GM23248 (cell line): ENCODE measurements around the gene RAB38. TPM values are rescaled to one million over a fixed set of nuclear protein-coding genes. Genes with fewer than 3 reads are reported as not detected.

Experiments used
- DNase-seq: peaks from one replicate; pipeline ENCODE4 v3.0.0-alpha.2; 2015
- H2AFZ ChIP-seq: fragments of 200-600 bp; sonication (generic); 2 replicates; pipeline ENCODE4 v1.6.1; 2016; ENCODE audit warnings: antibody characterized with exemption
- H3F3A ChIP-seq: fragments of 200-600 bp; sonication (generic); 2 replicates; pipeline ENCODE4 v1.6.1; 2016; ENCODE audit warnings: mild to moderate bottlenecking, antibody characterized with exemption, mixed run types; ENCODE audit not compliant: insufficient read depth
- H3K27ac ChIP-seq: fragments of 200-600 bp; sonication (generic); 2 replicates; pipeline ENCODE4 v1.5.1; 2016; ENCODE audit warnings: mild to moderate bottlenecking
- H3K27me3 ChIP-seq: fragments of 200-600 bp; sonication (generic); replicated peaks from 2 replicates; pipeline ENCODE4 v1.6.1; 2016; ENCODE audit warnings: mild to moderate bottlenecking; ENCODE audit not compliant: insufficient read depth
- H3K36me3 ChIP-seq: fragments of 200-600 bp; sonication (generic); 2 replicates; pipeline ENCODE4 v1.6.1; 2016; ENCODE audit warnings: low read depth, mild to moderate bottlenecking
- H3K4me1 ChIP-seq: fragments of 200-600 bp; sonication (generic); 2 replicates; pipeline ENCODE4 v1.6.1; 2016; ENCODE audit warnings: mild to moderate bottlenecking; ENCODE audit not compliant: insufficient read depth
- H3K4me2 ChIP-seq: fragments of 200-600 bp; sonication (generic); one replicate; pipeline ENCODE4 v1.6.1; 2016; ENCODE audit warnings: mild to moderate bottlenecking; ENCODE audit not compliant: unreplicated experiment
- H3K4me3 ChIP-seq: fragments of 200-600 bp; sonication (generic); 2 replicates; pipeline ENCODE4 v1.5.1; 2016; ENCODE audit warnings: mild to moderate bottlenecking
- H3K79me2 ChIP-seq: fragments of 200-600 bp; sonication (generic); 2 replicates; pipeline ENCODE4 v1.6.1; 2016; ENCODE audit warnings: mild to moderate bottlenecking; ENCODE audit not compliant: insufficient read depth
- H3K9ac ChIP-seq: fragments of 200-600 bp; sonication (generic); 2 replicates; pipeline ENCODE4 v1.6.1; 2016; ENCODE audit warnings: mild to moderate bottlenecking
- H3K9me2 ChIP-seq: fragments of 200-600 bp; sonication (generic); 2 replicates; pipeline ENCODE4 v1.6.1; 2016; ENCODE audit warnings: mixed run types, mild to moderate bottlenecking, moderate library complexity; ENCODE audit not compliant: insufficient read depth
- H3K9me3 ChIP-seq: fragments of 200-600 bp; sonication (generic); one replicate; pipeline ENCODE4 v1.6.1; 2017; ENCODE audit warnings: low read depth
- H4K20me1 ChIP-seq: fragments of 200-600 bp; sonication (generic); 2 replicates; pipeline ENCODE4 v1.6.0; 2016; ENCODE audit not compliant: insufficient read depth
- EZH2 ChIP-seq: fragments of 200-600 bp; sonication (generic); IDR thresholded peaks from 2 replicates; pipeline ENCODE4 v1.6.1; 2018; ENCODE audit warnings: antibody characterized with exemption, mild to moderate bottlenecking; ENCODE audit not compliant: insufficient read depth, poor library complexity, severe bottlenecking
- EZH2phosphoT487 ChIP-seq: fragments of 200-600 bp; sonication (generic); IDR thresholded peaks from 2 replicates; pipeline ENCODE4 v1.6.1; 2018; ENCODE audit warnings: antibody characterized with exemption, moderate library complexity, mild to moderate bottlenecking, low read depth; ENCODE audit not compliant: insufficient read depth
- WGBS, 2 experiments: methylation state at CpG; one replicate each; pipeline ENCODE4 v1.1.6; 2015 to 2017; ENCODE audit warnings: low lambda C conversion rate in 2 of 2, low coverage in 1 of 2; ENCODE audit errors: missing lambda C conversion rate in 2 of 2; 5-methylcytosine and 5-hydroxymethylcytosine counted together
- in situ Hi-C: fragments of 300-500 bp; cut with MboI; formaldehyde crosslinking; loops from 2 replicates; pipeline ENCODE4 v1.15.0; 2020
- polyA plus RNA-seq: library from polyadenylated mRNA; unstranded; fragments of >200 nt; fragmentation: Nextera tagmentation; extraction: Ambion mirVana; gene quantifications from 2 replicates; pipeline ENCODE4 v1.2.1, GENCODE V29; 2016
- total RNA-seq: library from RNA; depleted of rRNA; stranded (reverse); fragments of >200 nt; shearing (Covaris generic); gene quantifications from 2 replicates; pipeline ENCODE4 v1.2.3, GENCODE V29; 2014

The RAB38 gene
- total and polyA plus RNA-seq, 2 experiments from 2014 or later, result 0.43 to 1.5 TPM

- TF ChIP-seq EZH2, result no peak
- no peak for TF ChIP-seq EZH2phosphoT487
- Histone ChIP-seq H3K27ac (peak overlapping the region; percentile 3; the same call in 1 of the 2 replicates), H3K9me3 (no peaks in the 10 kb centered on the region), H3F3A (no peaks in the 10 kb centered on the region; the same call in 1 of the 2 replicates), H3K4me2 (peak overlapping the region; percentile 24), H3K4me1 (0 out of 2 replicates have a peak, but pooled peaks cover 8% of the 10 kb centered on the region), H3K27me3 (no peaks in the 10 kb centered on the region), H3K9ac (no peak overlapping the region), H3K79me2 (no peaks in the 10 kb centered on the region), H3K4me3 (peak overlapping the region; percentile 25; the same call in 1 of the 2 replicates), H2AFZ (no peak overlapping the region), H3K36me3 (no peaks in the 10 kb centered on the region), H4K20me1 (no peaks in the 10 kb centered on the region), H3K9me2 (no peaks in the 10 kb centered on the region)
- 49 to 52% methylated on average over 3 of the region's 3 CpGs for WGBS, 2 experiments
- no peak for DNase-seq
- in situ Hi-C loops, result no loop called here
These were observed 73.2 kb downstream of the RAB38 start for GRCh38 chr11:88101881-88102597.

GRCh38 chr11:88100151-88100550 is 75.1 kb downstream of the RAB38 start:
- Histone ChIP-seq H3K4me1 (0 out of 2 replicates have a peak, but pooled peaks cover 8% of the 10 kb centered on the region), H3K27ac (no peak overlapping the region), H3K36me3 (no peaks in the 10 kb centered on the region), H3K9ac (no peak overlapping the region), H3K9me3 (no peaks in the 10 kb centered on the region), H4K20me1 (no peaks in the 10 kb centered on the region), H3K9me2 (no peaks in the 10 kb centered on the region), H3K79me2 (no peaks in the 10 kb centered on the region), H3K27me3 (no peaks in the 10 kb centered on the region), H3K4me3 (no peak overlapping the region), H3F3A (no peaks in the 10 kb centered on the region; the same call in 1 of the 2 replicates), H2AFZ (peak overlapping the region; percentile 21; the same call in 1 of the 2 replicates), H3K4me2 (peak overlapping the region; percentile 17)
- in situ Hi-C loops, result no loop called here
- WGBS, 2 experiments, result 8% methylated on average over 6 of the region's 6 CpGs
- TF ChIP-seq EZH2phosphoT487, result no peak
- no peak for TF ChIP-seq EZH2
- peak; percentile 12 for DNase-seq

GRCh38 chr11:88098289-88098688 is 77.0 kb downstream of the RAB38 start:
- Histone ChIP-seq H3K4me3 (no peak overlapping the region), H3K27me3 (no peaks in the 10 kb centered on the region), H3K27ac (no peak overlapping the region), H3K79me2 (no peaks in the 10 kb centered on the region), H4K20me1 (no peaks in the 10 kb centered on the region), H3K9me2 (no peaks in the 10 kb centered on the region), H3K36me3 (no peaks in the 10 kb centered on the region), H3K4me2 (no peak overlapping the region), H3K9me3 (no peaks in the 10 kb centered on the region), H3F3A (no peaks in the 10 kb centered on the region; the same call in 1 of the 2 replicates), H2AFZ (no peak overlapping the region), H3K4me1 (0 out of 2 replicates have a peak, but pooled peaks cover 8% of the 10 kb centered on the region), H3K9ac (no peak overlapping the region)
- no peak for DNase-seq
- TF ChIP-seq EZH2phosphoT487, result no peak
- in situ Hi-C loops, result no loop called here

- TF ChIP-seq EZH2 (no peak), EZH2phosphoT487 (no peak)
- H4K20me1 ChIP-seq, result no peaks in the 10 kb centered on the region
- H3K4me2 ChIP-seq, result no peak overlapping the region
- H3K27me3 ChIP-seq, result no peaks in the 10 kb centered on the region
- H3K9ac ChIP-seq, result no peak overlapping the region
- no peaks in the 10 kb centered on the region for H3K9me2 ChIP-seq
- H3K36me3 ChIP-seq, result no peaks in the 10 kb centered on the region
- no peak for DNase-seq
- no peak overlapping the region for H3K4me3 ChIP-seq
- in situ Hi-C loops, result no loop called here
- no peak overlapping the region for H2AFZ ChIP-seq
- H3K79me2 ChIP-seq, result no peaks in the 10 kb centered on the region
- no peaks in the 10 kb centered on the region for H3F3A ChIP-seq
- H3K27ac ChIP-seq, result no peak overlapping the region
- WGBS, 2 experiments, result 0 to 5% methylated on average over 1 of the region's 1 CpG
- no peaks in the 10 kb centered on the region for H3K9me3 ChIP-seq
- H3K4me1 ChIP-seq, result no peaks in the 10 kb centered on the region
These were observed 86.1 kb downstream of the RAB38 start for GRCh38 chr11:88089134-88089533.
